GM21737 (cell line): Measurements from ENCODE around the gene TRIO.

Experiments
- ATAC-seq: cut with Tn5 transposase; IDR thresholded peaks from one replicate; pipeline ENCODE4 v1.9.1; 2021; ENCODE audit warnings: mild to moderate bottlenecking, moderate library complexity; ENCODE audit not compliant: unreplicated experiment

Gene TRIO

DNA sequence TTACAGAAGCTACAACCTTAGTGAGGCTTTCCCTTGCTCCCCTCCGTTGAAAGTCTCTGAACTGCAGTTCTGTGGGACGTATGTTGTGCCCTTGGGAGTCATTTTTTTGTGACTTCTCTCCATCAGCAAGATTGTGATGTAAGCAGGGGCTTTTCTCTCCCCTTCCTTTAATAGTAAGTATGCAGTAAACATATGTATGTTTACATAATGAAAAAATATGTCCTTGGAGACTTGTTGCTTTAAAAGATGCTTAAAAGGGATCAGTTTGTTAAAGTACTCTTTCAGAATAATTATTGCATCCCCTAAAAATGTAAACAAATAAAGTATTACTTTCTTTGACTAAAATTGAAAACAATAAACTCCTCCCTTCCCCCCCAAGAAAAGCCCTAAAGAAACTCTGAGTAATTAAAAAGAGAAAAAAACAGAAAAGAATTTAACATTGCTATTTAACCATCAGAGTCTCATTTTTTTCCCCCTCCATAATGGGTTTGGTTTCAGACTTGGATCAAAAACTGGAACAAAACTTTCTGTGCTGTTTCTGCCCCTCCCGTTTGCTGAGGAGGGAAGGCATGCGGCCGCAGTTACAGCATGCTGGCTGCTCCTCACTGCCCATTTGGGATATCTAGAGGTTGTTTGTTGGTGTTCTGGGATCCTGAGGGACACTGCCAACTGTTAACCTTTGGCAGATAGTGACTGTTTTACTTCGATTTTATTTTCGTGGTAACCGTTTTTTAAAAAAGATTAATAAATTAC, 40.2 kb downstream of the TRIO start:
- no peak for ATAC-seq

DNA sequence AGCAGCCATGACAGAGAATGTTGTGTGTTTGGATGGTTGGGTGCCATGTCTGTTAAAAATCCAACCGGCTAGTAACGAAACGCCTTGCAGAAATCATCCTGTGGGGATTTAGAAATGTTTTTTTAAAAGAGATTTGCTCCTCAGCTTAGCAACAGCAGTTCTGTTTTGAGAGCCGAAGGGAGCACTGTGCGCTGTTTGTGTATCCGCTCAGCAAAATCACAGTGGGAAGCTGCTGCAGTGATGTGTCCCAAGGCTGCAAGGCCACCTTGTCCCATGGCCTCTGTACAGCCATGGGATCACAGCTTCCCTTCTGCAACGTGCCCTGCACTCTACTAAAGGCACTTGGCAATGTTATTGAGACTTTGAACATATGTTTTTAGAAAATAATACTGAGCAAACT, 40.9 kb downstream of the TRIO start:
- no peak for ATAC-seq

GRCh38 chr5:14184725-14185124, 41.6 kb downstream of the TRIO start:
- no peak for ATAC-seq

DNA sequence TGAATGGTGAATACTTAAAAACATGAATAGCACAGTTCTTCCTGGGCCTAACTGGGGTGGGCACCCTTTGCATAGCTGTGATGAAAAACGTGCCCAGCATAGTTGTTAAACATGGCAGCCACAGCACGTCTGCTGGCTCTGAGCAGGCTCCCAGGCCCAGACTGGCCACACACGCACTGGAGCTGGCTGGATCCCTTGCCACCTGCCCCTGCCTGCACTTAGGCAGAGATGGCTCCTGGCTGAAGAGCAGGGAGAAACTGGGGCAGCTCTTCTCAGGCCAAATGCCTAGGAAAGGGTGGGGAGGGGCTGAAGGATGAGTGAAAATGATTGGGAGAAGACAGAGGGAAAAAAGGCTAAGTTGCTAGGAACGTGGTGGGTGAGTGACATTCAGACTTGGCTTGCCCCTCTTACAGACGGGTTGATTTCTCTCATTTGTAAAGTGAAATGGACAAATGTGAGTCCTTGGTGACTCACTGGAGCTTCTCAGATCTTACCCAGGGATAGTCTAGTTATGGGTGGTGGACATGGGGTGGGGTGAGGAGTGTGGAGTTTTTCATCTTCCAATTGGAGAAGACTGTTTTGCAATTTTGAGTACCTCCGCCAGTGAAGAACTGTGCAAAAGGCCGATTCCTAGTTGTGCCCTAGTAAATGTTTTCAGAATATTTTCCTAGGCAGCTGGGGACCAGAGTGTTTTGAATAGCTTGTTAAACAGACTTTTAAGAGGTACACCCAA, 42.4 kb downstream of the TRIO start:
- no peak for ATAC-seq

DNA sequence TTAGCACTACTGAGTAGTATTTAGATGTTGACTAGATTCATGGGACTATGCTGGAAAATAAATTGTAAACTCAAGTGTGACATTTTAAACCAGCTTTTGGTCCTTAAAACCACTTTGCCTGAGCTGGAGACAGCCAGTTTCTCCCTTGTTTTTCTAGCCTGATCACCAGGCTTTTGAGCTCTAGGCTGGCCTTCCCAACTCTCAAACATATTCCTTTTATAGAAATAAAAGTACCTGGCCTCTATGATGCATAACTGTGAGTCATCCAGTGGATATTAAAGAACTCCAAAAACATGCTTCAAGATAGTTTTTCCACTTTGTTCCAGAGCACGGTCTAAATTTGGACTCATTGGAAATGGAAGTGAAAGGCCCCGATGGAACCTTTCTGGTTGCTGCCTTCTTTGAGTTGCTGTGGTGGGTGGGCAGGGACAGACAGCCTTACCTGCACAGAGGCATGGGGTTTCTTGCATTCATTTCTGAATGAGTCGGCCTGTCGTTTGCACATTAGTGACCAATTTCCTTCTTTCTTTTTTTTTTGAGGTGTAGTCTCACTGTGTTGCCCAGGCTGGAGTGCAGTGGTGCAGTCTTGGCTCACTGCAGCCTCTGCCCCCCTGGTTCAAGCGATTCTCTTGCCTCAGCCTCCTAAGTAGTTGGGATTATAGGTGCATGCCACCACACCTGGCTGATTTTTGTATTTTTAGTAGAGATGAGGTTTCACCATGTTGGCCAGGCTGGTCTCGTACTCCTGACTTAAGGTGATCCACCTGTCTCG, 43.1 kb downstream of the TRIO start:
- ATAC-seq = no peak

GRCh38 chr5:14187157-14187556, 44.0 kb downstream of the TRIO start:
- ATAC-seq = no peak

- no peak for ATAC-seq
Observed at GRCh38 chr5:14187660-14188059, 44.5 kb downstream of the TRIO start.

- no peak for ATAC-seq
Observed at GRCh38 chr5:14188778-14189177, 45.6 kb downstream of the TRIO start.

DNA sequence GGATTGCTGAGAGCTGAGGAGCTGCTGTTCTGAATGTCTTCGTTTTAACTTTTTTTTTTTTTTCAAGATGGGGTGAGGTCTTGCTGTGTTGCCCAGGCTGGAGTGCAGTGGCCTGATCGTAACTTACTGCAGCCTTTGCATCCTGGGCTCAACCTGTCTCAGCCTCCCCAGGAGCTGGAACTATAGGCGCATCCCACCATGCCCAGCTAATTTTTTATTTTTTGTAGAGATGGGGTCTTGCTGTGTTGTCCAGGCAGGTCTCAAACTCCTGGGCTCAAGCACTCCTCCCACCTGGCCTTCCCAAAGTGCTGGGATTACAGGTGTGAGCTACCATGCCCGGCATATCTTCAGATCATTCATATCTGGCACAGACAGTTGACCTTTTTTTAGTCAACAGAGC, 46.5 kb downstream of the TRIO start:
- no peak for ATAC-seq

DNA sequence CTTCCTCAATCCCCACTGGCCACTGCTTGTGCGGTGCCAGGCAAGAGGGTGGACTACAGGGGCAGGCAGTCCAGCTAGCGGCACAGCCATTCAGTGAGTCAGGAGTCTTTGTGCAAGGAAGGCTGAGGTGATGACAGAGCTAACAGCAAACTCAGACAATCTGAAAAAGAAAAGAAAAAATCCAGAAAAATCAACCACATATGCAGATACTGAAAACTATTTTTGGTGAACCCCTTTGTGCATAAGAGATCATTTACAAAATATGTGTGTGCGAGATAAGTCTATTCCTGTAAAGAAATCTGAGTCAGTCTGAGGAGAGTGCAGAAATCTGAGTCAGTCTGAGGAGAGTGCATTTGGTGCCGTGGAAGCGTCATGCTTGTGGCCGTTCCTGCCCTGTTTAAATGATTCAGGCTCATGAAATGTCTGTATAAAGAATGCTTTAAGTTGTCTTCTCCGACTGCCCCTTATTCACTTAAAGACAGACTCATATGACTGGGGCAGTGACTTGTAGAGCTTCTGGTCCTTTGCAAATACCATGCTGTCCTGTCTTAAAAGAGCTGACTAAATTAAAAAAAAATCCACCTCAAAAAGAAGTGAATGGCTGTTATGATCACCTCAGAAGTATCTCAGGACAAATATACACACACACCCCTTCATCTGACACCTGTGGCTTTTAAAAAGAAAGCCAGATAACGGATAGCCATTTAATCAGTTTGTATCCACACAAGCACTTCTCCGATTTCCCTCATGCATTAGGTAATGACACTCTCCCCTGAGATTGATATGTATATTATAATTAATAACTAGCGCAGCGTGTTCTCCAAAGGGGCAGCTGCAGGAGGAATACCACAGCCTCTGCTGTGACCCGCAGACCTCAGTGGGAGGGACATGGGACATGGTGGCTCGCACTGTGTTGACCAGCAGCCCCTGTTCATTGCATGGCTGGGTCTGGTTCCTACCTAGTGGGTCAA, 47.3 kb downstream of the TRIO start:
- ATAC-seq = no peak

DNA sequence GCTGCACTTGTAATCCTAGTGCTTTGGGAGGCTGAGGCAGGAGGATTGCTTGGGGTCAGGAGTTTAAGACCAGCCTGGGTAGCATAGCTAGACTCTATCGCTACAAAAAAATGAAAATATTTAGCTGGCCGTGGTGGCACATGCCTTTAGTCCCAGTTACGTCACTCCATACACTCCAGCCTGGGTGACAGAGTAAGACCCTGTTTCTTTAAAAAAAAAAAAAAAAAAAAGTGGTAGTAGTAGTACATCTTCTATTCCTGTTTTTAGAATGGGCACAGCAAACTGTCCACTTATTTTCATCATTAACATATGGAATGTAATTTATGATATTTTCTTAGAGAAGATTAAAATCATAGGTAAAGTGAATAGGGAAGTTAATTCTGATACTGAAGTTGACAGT, 48.2 kb downstream of the TRIO start:
- no peak for ATAC-seq

GRCh38 chr5:14193496-14193895, 50.4 kb downstream of the TRIO start:
- ATAC-seq = no peak

GRCh38 chr5:14195588-14195987, 52.4 kb downstream of the TRIO start:
- no peak for ATAC-seq

DNA sequence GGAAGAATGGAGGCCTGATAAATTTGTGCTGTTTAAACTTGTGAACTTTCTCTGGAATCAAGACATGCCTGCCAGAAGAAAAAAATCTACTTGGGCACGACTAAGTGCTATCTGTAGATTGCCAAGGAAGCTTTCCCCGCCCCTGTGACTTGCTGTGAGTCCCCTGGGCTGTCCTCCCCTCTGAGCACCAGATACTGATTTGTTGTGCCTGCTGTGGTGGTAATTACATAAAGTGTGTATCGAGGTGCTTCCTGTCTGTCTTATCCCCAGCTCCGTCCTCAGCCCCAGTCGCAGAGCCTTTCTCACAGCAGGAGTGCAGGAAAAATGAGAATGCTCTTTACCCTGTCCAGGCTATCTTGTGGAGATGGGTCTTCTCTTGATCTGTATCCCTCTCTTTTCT, 53.9 kb downstream of the TRIO start:
- no peak for ATAC-seq

GRCh38 chr5:14199902-14200301, 56.8 kb downstream of the TRIO start:
- ATAC-seq = no peak

DNA sequence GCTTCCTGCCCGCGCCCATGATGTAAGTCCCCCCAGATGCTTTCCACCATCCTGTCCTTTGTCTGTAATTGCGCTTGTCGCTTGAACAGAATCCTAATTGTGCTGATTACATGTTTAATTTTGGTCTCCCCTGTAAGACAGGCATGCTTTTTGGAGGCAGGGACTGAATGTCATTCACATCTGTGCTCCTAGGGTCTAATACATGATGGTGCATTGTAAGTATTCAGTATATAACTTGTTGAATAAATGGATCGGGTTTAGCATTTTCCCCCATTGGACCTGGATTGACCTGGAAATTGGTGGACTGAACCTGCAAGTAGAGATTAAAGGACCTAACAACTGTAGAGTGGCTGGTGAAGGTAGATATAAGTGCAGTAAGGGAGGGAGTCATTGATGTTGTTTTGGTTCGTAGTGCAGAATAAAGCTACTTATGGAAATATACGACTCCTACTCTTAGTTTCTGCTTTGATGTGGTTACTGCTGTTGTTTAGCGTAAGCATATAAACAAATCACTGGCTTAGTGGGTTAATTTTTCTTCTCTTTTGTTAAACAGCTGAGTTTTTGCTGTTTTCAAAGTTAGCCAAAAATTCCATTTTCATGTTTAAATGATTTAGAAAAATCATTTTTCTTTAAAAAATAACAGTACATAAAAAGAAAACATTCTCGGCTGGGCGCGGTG, 57.3 kb downstream of the TRIO start:
- no peak for ATAC-seq

GRCh38 chr5:14201325-14202045, 58.3 kb downstream of the TRIO start:
- ATAC-seq = no peak

DNA sequence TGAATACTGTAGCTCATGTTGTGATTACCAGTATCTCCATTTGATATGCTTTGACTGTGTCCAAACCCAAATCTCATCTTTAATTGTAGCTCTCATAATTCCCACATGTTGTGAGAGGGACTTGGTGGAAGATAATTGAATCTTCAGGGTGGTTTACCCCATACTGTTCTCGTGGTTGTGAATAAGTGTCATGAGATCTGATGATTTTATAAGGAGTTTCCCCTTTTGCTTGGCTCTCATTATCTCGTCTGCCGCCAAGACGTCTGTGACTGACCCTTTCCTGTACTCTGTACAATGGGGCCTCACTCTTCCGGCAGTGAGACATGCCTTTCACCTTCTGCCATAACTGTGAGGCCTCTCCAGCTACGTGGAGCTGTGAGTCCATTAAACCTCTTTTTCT, 59.3 kb downstream of the TRIO start:
- no peak for ATAC-seq

- ATAC-seq = no peak
Observed at GRCh38 chr5:14204011-14204670, 61.0 kb downstream of the TRIO start.
